ENCODE data around the gene NSUN2. TPM values are rescaled to one million over a fixed set of nuclear protein-coding genes. Genes with fewer than 3 reads are reported as not detected.

Gene NSUN2
- polyA plus RNA-seq (47.5 and 51.8 TPM in 2 replicates), polyA minus RNA-seq (33.6 and 34.5 TPM in 2 replicates)

DNA sequence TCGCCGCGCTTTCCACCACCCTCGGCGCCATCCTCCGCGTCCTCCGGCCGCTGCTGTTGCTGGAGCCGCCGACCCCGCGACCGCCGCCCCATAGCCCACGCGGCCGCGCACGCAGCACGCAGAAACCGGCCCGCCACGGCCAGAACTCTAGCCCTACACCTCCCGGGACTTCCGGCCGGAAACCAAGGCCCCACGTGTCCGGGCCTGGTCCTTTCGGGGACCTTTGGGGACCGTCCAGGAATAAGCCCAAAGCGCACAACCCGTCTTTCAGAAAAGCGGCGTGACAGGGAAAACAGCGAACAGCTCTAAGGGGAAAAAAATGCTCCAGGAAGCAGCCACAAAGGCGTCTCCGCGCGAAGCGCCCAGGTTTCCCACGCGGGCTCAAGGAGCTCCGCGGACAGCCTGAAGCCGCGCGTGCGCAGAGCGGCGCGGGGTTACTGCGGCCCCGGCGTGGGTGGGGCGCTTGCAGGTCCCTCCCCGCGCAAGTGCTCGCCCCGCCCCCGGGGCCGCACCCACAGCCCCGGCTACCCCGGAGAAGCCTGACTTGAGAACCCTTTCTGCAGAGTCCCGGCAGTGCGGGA is at the start of gene NSUN2, which contains the start of gene SRD5A1:
TSS of gene NSUN2 (minus strand) at position 157 of the 581 bp plus-strand sequence. CDS start at position 92, 65 bp downstream.
TSS of gene SRD5A1 (plus strand) at position 553 of the 581 bp plus-strand sequence. CDS start 137 bp downstream, outside the sequence.
- Histone ChIP-seq H4K20me1 (ENCODE audit: insufficient read depth) (no peaks in the 10 kb centered on the region), H3K36me3 (ENCODE audit: insufficient read depth, low read length) (no peaks in the 10 kb centered on the region), H3K4me3 (ENCODE audit: low read length) (peak within 1 kb of the TSS; percentile 96), H3K9me2 (ENCODE audit: insufficient read depth, low read length) (no peaks in the 10 kb centered on the region), H3K27me3 (ENCODE audit: insufficient read depth, low read depth, low read length) (no peaks in the 10 kb centered on the region), H3K9me3 (ENCODE audit: low read length) (no peaks in the 10 kb centered on the region), H3K27ac (ENCODE audit: low read length) (peak within 1 kb of the TSS; percentile 84), H3K79me2 (replicated peaks; ENCODE audit: insufficient read depth, low read length) (peaks cover 38% of the 10 kb centered on the region), H3K9ac (ENCODE audit: low read length) (peak within 1 kb of the TSS; percentile 73), H3K4me2 (ENCODE audit: low read length) (peak within 1 kb of the TSS; percentile 78), H3F3A (ENCODE audit: insufficient read depth, low read length, poor library complexity, severe bottlenecking) (no peaks in the 10 kb centered on the region), H2AFZ (ENCODE audit: low read depth, low read length) (peak within 1 kb of the TSS; percentile 76)
- peak; percentile 98 for TF ChIP-seq MXI1 (conservative IDR thresholded peaks at IDR 0.05; ENCODE audit: poor library complexity, severe bottlenecking)
- no peak for TF ChIP-seq TAF1 (IDR thresholded peaks at IDR 0.05; ENCODE audit: low read depth)
- peak; percentile 49 for TF ChIP-seq SMC3 (conservative IDR thresholded peaks at IDR 0.05; ENCODE audit: poor library complexity)
- TF ChIP-seq POLR2AphosphoS5 (IDR thresholded peaks at IDR 0.05), result peak; percentile 44

DNA sequence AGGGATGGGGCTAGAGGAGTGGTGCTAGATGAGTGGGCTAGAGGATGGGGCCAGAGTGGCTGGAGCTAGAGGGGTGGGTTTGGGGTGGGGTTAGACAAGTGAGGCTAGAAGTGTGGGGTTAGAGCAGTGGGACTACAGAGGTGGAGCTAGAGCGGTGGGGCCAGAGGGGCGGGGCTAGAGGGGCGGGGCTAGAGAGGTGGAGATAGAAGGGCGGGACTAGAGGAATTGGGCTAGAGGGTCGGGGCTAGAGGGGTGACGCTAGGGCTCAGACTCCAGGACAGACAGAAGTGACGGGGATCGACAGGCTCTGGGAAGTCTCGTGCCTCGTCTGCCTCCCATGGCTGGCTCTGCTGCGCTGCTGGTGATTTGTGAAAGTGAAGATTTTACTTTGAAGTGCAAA is 49.4 kb upstream of the NSUN2 start:
- Histone ChIP-seq H3K27me3 (ENCODE audit: insufficient read depth, low read depth, low read length) (peaks cover 25% of the 10 kb centered on the region), H3K4me2 (ENCODE audit: low read length) (no peak overlapping the region), H3K9ac (ENCODE audit: low read length) (no peak overlapping the region), H3K9me3 (ENCODE audit: low read length) (no peaks in the 10 kb centered on the region), H3K9me2 (ENCODE audit: insufficient read depth, low read length) (no peaks in the 10 kb centered on the region), H3F3A (ENCODE audit: insufficient read depth, low read length, poor library complexity, severe bottlenecking) (no peaks in the 10 kb centered on the region), H3K4me3 (ENCODE audit: low read length) (no peak overlapping the region), H3K79me2 (replicated peaks; ENCODE audit: insufficient read depth, low read length) (no peaks in the 10 kb centered on the region), H3K27ac (ENCODE audit: low read length) (no peak overlapping the region), H4K20me1 (ENCODE audit: insufficient read depth) (no peaks in the 10 kb centered on the region), H3K36me3 (ENCODE audit: insufficient read depth, low read length) (no peaks in the 10 kb centered on the region), H2AFZ (ENCODE audit: low read depth, low read length) (no peak overlapping the region)
- TF ChIP-seq MXI1 (conservative IDR thresholded peaks at IDR 0.05; ENCODE audit: poor library complexity, severe bottlenecking) (no peak), RAD21 (conservative IDR thresholded peaks at IDR 0.05) (no peak), POLR2AphosphoS5 (IDR thresholded peaks at IDR 0.05) (no peak)

DNA sequence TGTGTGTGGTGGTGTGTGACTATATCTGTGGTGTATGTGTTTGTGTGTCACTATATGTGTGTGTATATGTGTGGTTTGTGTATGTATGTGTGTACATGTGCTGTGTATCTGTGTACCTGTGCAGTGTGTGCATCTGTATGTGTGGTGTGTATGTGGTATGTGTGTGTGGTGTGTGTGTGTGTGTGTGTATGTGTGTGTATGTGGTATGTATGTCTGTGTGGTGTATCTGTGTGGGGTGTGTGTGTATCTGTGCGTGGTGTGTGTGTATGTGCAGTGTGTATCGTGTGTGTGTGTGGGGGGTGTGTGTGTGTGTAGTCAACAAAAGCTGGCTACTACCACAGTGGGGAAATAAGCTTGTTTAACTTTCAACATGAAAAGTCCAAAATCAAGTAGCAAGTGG is 48.8 kb upstream of the NSUN2 start:
- no peak overlapping the region for H3K4me3 ChIP-seq (ENCODE audit: low read length)
- no peak overlapping the region for H3K4me2 ChIP-seq (ENCODE audit: low read length)
- no peaks in the 10 kb centered on the region for H4K20me1 ChIP-seq (ENCODE audit: insufficient read depth)
- no peaks in the 10 kb centered on the region for H3F3A ChIP-seq (ENCODE audit: insufficient read depth, low read length, poor library complexity, severe bottlenecking)
- TF ChIP-seq, protein P1, sequence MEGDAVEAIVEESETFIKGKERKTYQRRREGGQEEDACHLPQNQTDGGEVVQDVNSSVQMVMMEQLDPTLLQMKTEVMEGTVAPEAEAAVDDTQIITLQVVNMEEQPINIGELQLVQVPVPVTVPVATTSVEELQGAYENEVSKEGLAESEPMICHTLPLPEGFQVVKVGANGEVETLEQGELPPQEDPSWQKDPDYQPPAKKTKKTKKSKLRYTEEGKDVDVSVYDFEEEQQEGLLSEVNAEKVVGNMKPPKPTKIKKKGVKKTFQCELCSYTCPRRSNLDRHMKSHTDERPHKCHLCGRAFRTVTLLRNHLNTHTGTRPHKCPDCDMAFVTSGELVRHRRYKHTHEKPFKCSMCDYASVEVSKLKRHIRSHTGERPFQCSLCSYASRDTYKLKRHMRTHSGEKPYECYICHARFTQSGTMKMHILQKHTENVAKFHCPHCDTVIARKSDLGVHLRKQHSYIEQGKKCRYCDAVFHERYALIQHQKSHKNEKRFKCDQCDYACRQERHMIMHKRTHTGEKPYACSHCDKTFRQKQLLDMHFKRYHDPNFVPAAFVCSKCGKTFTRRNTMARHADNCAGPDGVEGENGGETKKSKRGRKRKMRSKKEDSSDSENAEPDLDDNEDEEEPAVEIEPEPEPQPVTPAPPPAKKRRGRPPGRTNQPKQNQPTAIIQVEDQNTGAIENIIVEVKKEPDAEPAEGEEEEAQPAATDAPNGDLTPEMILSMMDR (IDR thresholded peaks at IDR 0.05; ENCODE audit: poor library complexity, severe bottlenecking), result no peak
- no peak for TF ChIP-seq POLR2AphosphoS5 (IDR thresholded peaks at IDR 0.05)
- TF ChIP-seq SMC3 (conservative IDR thresholded peaks at IDR 0.05; ENCODE audit: poor library complexity), result no peak
- TF ChIP-seq TAF1 (IDR thresholded peaks at IDR 0.05; ENCODE audit: low read depth), result no peak
- TF ChIP-seq, protein P2, sequence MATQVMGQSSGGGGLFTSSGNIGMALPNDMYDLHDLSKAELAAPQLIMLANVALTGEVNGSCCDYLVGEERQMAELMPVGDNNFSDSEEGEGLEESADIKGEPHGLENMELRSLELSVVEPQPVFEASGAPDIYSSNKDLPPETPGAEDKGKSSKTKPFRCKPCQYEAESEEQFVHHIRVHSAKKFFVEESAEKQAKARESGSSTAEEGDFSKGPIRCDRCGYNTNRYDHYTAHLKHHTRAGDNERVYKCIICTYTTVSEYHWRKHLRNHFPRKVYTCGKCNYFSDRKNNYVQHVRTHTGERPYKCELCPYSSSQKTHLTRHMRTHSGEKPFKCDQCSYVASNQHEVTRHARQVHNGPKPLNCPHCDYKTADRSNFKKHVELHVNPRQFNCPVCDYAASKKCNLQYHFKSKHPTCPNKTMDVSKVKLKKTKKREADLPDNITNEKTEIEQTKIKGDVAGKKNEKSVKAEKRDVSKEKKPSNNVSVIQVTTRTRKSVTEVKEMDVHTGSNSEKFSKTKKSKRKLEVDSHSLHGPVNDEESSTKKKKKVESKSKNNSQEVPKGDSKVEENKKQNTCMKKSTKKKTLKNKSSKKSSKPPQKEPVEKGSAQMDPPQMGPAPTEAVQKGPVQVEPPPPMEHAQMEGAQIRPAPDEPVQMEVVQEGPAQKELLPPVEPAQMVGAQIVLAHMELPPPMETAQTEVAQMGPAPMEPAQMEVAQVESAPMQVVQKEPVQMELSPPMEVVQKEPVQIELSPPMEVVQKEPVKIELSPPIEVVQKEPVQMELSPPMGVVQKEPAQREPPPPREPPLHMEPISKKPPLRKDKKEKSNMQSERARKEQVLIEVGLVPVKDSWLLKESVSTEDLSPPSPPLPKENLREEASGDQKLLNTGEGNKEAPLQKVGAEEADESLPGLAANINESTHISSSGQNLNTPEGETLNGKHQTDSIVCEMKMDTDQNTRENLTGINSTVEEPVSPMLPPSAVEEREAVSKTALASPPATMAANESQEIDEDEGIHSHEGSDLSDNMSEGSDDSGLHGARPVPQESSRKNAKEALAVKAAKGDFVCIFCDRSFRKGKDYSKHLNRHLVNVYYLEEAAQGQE (IDR thresholded peaks at IDR 0.05; ENCODE audit: borderline replicate concordance), result no peak
- no peak for TF ChIP-seq EZH2 (IDR thresholded peaks at IDR 0.05; ENCODE audit: borderline replicate concordance, insufficient read depth, low read length, poor library complexity, severe bottlenecking)
- no peak for TF ChIP-seq RAD21 (conservative IDR thresholded peaks at IDR 0.05)
- no peak for TF ChIP-seq MXI1 (conservative IDR thresholded peaks at IDR 0.05; ENCODE audit: poor library complexity, severe bottlenecking)
- TF ChIP-seq EP300 (conservative IDR thresholded peaks at IDR 0.05; ENCODE audit: poor library complexity, severe bottlenecking), result no peak
- H3K9me3 ChIP-seq (ENCODE audit: low read length), result no peaks in the 10 kb centered on the region
- no peaks in the 10 kb centered on the region for H3K36me3 ChIP-seq (ENCODE audit: insufficient read depth, low read length)
- no peaks in the 10 kb centered on the region for H3K9me2 ChIP-seq (ENCODE audit: insufficient read depth, low read length)
- peaks cover 20% of the 10 kb centered on the region for H3K27me3 ChIP-seq (ENCODE audit: insufficient read depth, low read depth, low read length)
- H3K9ac ChIP-seq (ENCODE audit: low read length), result no peak overlapping the region
- no peak overlapping the region for H3K27ac ChIP-seq (ENCODE audit: low read length)
- H2AFZ ChIP-seq (ENCODE audit: low read depth, low read length), result no peak overlapping the region
- no peaks in the 10 kb centered on the region for H3K79me2 ChIP-seq (replicated peaks; ENCODE audit: insufficient read depth, low read length)

All from neural cell (in vitro differentiated cells).